ENCODE data around the gene F2. TPM values are rescaled to one million over a fixed set of nuclear protein-coding genes. Genes with fewer than 3 reads are reported as not detected.
"Not testable (repeated sequence)": the region's sequence is repeated elsewhere in the genome, so short reads cannot be mapped to it uniquely, and the experiment has no call there.

The F2 gene
- total RNA-seq, 1 donor from 2014 or later: not detected

DNA sequence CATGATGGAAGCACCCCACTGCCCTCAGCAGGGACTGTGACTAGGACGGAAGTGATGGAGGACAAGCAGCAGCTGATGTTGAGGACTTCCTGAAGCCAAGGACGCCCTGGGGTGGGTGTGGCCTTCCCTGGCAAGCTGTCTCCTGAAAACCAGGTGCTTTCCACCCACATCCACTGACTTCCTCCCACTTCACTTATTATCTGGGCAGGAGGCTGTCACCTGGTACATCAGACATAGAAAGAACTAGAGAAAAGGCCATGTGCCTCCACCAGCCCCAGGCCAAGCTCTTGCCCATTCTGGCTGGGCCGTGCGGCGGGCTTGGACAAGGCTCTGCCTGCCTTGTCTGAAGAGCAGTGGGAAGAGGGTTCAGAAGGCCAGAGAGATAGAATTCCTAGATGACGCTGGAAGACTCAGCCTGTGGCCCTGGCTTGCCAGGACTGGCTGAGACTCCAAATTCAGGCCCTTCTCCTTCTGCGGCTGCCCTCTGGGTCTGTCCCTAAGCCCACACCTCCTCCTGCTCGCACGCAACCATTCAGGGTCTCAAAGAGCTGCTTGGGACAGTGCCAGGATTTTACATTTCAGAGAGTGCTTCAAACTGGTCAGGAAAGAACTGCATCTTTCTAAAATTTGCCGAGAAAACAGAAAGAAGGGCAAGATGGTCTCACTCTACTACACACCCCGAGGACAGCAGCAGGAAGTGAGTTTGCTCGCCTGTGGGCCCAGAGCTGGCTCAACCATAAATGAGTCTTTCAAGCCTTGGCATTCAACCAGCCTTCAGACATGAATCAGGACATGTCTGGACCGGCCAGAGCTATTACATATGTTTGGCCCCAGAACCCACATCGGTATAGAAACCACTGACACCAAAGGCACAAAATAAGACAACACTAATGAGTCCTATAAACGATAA lies 31.9 kb upstream of the F2 start:
- ATAC-seq: peak; percentile 92

DNA sequence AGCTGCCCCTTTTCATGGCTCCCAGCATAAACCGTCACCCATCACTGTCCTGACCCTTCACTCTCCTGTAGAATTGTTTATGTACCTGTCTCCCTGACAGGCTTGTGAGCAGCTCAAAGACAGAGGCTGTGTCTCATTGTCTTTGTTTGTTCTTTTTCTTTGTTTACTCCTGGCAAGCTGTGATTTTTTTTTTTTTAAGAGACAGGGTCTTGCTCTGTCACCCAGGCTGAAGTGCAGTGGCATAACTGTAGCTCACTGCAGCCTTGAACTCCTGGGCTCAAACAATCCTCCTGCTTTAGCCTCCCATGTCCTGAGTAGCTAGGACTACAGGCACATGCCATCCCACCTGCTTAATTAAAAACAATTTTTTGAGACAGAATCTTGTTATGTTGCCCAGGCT lies 28.3 kb upstream of the F2 start:
- ATAC-seq: no peak

DNA sequence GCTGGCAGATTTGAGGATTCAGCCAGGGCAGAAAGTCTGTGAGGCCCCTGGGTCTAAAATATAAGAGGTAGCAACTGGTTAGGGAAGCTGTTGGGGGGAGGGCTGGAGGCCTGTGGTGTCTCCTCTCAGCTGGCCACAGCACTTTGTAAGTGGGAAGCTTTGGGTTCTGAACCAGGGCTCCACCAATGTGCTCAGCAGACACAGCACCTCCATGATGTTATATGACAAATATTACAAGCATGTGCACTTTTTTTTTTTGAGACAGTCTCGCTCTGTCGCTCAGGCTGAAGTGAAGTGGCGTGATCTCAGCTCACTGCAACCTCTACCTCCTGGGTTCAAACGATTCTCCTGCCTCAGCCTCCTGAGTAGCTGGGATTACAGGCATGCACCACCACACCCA lies 26.6 kb upstream of the F2 start:
- ATAC-seq: no peak

DNA sequence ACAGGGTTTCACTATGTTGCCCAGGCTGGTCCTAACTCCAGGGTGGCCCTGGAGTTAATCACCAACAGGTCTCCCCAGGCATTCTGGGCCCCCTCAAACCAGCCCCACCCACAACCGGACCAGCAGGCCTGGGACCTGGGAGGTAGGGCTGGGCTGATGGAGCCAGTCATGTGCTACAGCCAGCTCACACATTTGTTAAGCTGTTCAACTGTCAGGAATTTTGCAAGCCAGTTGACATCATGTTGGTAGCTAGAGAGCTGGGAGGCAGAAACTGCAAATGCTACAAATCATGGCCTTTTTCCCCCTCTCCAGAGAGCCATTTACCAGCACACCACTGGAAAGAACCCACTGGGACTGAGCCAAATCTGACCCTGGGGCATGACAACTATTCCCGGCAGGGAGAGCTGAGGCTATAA lies 25.4 kb upstream of the F2 start:
- ATAC-seq: peak; percentile 91

DNA sequence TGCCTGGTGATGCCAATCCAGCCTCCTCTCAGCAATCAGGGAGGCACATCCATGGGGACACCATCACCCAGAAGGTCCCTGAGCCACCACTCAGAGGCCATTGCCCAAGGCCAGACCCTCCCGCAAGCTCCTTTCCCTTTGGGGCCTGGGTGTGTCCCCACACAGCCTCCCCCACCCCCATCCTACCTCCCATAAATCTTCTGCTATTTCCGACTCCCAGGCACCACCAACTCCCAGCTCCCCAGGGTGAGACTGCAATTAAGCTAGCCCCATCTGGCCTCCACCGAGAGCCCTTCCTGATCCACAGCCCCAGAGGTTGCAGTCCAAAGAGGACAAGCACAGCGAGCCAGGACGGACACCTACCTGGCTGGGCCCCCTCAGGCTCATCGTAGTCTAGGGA lies 24.9 kb upstream of the F2 start:
- peak; percentile 5 for ATAC-seq

DNA sequence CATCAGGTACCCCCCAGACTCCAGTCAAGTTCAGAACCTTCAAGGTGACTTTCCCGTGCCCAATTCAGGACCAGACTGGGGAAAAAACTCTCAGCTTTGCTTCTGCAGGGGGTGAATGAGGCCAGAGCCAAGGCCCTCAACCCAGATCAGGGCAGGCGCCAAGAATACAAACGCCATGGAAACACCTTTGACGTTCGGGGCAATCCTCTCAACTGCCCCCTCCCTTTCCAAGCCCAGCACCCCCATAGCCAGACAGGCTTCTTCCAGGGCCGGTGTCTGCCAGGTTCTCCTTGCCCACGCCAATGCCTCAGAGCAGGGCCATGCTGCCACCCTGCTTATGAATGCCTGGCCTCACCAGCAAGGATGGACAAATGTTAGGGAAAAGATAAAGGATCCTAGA lies 24.4 kb upstream of the F2 start:
- ATAC-seq: no peak

DNA sequence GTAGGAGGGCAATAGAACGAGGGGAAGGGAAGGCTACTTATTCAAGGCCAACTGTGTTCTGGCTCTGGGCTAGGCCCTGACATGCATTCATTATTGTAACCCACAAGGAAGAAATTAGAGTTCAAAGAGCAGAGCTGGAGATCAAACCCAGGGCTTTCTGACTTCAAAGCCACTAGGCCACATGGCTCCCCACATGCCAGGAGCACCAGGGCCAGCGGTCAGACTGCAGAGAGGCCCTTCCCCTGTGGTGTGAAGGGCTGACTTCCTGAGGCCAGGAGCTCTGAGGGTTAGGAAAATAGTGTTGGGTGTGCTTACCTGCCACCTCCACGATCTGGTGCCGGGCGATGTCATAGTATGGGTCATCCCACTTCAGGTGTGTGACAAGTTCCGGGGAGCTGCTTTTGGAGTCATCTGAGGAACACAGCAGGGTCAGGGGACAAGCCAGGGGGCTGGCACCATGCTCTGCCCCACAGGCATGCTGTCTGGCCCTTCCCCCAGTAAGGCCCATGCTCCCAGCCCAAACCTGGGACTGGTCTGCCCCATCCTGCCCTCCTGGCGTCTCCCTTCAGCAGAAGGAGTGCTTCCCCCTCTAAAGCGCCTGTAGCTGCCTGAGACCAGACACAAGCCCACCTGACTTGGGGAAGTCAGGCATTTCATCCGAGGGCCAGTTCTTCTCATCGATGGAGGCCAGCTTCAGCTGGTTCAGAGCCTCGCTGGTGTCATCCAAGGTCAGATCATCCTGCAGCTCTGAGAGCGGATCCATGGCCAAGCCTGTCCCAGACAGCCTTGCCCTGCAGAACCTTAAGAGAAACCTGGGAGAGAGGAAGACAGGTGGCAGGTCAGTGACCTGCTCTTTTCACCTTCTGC lies 23.4 kb upstream of the F2 start:
- ATAC-seq: no peak

DNA sequence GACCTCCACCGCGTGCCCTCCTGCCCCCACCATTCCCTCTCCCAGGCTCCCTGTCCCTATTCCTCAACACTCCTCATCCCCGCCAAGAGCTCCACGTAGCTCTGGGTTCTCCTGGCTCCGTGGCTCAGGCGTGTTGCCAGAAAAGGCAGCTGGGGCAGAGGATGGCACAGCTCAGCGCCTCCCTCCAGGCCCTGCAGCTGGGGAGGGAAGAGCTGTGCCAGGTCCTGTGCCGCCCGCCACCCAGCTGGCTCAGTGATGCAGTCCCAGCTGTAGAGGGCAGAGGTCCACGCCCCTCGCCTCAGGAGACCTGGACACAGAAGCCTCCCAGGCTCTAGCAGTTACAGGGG lies 22.8 kb upstream of the F2 start:
- no peak for ATAC-seq

DNA sequence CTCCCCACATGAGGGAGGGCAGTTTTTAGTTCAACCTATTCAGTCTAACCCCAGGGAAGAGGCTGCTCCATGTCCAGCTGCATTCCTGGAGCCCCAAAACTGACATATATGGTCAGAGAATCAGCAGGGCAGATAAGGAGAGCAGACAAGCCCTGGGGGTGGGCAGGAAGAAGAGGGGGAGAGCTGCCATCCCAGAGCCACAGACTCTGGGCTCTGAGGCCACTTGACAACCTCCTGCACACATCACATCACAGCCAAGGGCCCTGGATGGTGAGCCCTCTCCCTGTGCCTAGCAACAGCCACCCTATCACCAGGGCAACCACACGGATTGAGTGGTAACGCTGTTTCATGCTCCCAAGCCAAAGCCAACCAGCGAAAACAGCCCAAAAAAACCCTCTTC lies 21.7 kb upstream of the F2 start:
- no peak for ATAC-seq

DNA sequence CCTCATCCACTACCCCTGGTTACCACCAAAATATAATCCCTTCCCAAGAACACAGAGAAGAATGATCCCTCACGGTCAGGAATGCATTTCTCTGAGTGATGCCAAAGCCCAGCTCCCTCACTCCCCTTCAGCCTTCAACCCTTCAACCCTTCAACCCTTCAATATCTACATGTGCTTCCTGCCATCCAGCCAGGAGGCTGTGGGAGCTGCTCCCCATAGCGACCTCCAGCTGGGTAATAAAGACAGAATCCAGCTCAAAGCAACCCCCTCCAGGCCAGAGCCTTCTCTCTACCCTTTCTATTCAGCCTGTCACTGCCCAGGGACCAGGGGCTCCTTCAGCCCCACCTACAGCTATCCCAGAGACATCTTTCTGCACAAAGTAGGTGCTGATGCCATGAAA lies 21.3 kb upstream of the F2 start:
- ATAC-seq: no peak

DNA sequence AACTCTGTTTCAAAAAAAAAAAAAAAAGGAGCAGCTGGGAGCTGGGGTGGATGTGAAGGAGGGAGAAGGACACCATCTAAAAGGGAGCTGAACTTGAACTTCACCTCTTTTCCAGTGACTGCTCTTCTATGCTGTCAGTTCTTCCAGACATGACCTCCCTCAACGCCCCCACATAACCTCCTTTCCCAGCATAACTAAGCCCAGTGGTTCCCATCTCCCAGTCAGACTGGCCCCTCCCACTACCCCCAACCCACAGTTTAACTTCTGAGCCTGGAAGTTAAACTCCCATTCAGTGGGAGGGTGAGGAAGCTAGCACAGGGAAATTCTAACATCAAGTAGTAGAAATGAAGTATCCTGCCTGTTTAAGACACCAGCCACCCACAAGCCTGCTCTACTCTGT lies 20.4 kb upstream of the F2 start:
- ATAC-seq: no peak

DNA sequence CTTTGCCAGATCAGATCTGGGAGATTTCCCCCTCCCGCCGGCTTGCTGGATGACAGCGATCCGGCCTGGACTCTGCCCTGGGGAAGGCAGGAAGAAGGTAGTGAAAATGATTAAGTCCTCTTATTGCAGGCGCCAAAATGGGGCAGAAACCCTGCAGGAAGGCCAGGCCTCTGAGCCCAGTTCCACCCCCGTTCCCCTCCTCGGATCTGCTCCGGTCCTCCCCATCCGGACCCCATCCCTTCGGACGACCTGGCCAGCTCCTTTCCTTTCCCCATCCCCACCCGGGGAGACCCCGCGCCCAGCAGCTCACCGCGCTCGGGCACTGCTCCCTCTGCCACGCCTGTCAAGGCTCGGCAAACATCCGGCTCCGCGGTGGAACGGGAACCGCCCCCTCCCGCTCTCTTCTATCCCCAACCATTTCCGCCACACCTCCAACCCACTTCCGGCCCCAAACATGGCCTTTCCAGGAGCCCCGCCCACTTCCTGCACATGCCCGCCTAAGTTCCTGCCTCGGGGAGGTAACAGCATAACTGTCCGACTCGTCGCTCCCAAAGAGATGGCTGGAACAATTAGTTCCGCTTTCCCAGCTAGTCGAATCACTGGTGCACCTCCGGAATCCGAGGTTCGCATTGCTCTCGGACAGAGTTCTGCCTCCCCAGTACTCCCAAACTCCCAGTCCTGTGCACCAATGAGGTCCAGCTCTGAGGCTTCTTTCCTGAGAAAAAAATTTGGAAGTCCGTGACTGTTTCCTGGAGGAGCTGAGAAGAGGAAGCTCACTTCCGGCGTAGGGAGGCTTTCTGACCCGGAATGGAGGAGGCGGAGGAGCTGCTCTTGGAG lies 18.6 kb upstream of the F2 start, which contains the start of the genes ARHGAP1 and ZNF408:
Gene ARHGAP1 (minus strand): TSS at position 379 of the 837 bp plus-strand sequence. CDS start 4,512 bp downstream, outside the sequence.
Gene ZNF408 (plus strand): TSS at position 791 of the 837 bp plus-strand sequence. CDS start 17 bp downstream, at position 808.
- ATAC-seq: peak; percentile 97

DNA sequence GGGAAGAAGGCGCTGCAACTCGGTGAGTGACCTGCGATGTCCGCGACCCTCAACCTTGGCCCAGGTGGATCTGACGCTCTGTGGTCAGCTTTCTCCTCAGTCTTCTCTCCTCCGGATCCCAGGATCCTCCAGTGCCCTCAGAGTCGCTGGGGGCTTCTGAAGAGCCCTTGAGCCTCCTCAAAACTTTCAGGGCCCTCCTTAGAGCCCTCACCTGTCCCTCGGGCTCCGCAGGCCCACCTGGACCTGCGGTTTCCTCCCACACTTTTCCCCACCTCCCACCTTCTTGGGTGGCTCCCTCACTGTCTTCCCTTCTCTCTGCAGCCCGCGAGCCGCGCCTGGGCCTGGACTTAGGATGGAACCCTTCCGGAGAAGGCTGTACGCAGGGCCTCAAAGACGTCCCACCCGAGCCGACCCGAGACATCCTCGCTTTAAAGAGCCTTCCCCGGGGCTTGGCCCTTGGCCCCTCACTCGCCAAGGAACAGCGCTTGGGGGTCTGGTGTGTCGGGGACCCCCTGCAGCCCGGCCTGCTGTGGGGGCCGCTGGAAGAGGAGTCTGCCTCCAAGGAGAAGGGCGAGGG lies 17.8 kb upstream of the F2 start:
- no peak for ATAC-seq

DNA sequence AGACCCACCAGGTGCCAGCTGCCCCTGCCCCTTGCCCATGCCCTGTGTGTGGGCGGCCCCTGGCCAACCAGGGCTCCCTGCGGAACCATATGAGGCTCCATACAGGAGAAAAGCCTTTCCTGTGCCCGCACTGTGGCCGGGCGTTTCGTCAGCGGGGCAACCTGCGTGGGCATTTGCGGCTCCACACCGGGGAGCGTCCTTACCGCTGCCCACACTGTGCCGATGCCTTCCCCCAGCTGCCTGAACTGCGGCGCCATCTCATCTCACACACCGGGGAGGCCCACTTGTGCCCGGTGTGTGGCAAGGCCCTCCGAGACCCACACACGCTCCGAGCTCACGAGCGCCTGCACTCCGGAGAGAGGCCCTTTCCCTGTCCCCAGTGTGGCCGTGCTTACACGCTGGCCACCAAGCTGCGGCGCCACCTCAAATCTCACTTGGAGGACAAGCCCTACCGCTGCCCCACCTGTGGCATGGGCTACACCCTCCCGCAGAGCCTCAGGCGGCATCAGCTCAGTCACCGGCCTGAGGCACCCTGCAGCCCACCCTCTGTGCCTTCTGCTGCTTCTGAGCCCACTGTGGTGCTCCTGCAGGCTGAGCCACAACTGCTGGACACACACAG lies 13.8 kb upstream of the F2 start:
- no peak for ATAC-seq

DNA sequence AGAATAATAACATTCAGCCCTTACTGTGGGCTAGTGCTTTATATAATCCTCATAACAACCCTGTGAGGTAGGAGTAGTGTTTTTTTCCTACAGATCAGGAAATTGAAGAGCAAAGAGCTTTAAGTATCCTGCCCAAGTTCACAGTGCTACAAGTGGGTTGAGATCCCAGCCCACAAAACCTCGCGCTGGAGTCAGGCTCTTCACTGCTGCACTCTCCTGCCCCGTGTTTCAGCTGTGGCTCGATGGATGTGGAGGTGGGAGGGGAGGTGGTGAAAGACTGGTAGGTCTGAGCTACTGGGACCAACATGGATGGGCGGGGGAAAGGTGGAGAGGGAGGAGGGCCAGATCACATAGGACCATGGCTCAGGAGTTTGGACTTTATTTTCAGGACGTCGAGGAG lies 12.1 kb upstream of the F2 start:
- ATAC-seq: no peak

DNA sequence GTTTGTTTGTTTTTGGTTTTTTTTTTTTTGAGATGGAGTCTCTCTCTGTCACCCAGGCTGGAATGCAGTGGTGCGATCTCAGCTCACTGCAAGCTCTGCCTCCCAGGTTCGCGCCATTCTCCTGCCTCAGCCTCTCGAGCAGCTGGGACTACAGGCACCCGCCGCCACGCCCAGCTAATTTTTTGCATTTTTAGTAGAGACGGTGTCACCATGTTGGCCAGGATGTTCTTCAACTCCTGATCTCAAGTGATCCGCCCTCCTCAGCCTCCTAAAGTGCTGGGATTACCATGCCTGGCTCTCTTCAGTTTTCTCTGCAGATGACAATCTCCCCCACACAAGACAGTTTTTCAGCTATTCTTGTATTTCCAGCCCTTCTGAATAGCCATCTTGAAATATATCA lies 9.7 kb upstream of the F2 start:
- ATAC-seq: not testable (repeated sequence)

DNA sequence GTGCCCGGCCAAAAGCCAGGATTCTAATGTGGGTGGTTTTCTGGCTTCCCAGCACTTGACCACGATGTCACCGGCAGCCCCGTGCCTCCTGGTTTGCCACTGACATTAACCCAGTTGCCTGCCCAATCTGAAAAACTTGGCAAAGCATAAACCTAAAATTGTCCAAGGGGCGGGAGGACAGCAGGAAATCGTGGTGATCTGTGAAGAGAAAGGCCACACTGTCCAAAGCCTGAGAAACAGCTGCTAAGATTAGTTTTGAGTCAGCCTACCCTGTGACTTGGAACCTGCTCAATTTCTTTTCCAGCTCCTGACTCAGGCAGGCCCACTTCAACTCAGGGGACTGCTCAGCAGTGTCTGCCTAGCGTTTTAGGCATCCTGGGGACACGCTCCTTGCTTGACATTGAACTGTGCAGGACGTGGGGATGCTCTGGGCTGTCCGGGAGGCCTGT lies 8.2 kb upstream of the F2 start:
- ATAC-seq: peak; percentile 14

DNA sequence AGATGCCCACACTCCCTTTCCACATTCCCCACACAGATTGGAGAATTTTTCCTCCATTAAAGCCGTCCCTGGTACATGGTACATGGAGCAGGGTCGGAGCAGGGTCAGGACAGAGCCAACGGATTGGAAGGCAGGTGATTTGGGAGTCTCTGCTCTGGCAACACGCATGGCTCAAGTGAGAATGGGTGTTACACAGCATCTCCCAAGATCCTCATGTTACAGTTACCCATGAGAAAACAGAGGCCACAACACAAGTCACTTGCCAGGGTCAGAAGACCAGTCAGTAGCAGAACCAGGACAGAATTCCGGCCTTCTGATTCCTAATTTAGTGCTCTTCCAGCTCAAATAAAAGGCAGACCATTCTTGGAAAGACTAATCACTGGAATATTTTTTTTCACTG lies 7.7 kb upstream of the F2 start:
- ATAC-seq: no peak

DNA sequence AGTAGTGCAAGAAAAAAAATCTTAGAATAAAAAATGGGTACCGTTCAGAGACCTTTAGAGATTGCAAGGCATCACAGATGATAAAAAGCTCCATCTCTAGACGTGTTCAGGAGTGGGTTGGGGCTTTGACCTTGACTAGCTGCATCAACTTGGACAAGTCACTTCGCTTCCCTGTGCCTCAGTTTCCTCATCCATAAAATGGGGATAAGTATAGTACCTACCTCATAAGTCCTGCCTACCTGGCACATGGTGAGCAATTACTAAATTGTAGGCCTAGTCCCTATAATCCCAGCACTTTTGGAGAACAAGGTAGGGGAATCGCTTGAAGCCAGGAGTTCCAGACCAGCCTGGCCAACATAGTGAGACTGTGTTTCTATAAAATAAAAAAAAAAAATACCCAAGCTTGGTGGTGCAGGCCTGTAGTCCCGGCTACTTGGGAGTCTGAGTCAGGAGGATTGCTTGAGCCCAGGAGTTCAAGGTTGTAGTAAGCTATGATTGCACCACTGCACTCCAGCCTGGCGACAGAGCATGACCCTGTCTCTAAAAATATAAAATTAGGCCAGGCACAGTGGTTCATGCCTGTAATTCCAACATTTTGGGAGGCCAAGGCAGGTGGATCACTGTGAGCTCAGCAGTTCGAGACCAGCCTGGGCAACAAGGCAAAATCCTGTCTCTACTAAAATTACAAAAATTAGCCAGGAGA lies 6.0 kb upstream of the F2 start:
- ATAC-seq: no peak

DNA sequence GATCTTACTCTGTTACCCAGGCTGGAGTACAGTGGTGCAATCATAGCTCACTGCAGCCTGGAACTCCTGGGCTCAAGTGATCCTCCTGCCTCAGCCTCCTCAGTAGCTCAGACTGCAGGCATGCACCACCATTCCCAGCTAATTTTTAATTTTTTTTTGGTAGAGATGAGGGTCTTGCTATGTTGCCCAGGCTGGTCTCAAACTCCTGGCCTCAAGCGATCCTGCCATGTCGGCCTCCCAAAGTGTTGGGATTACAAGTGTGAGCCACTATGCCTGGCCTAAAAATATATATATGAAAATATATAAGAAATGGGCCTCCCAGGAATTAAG lies 1.2 kb upstream of the F2 start:
- not testable (repeated sequence) for ATAC-seq
